PC-3 (cell line): ENCODE results near the gene ERFL.

ENCODE experiments used
- EZH2 ChIP-seq: fragments of 300-600 bp; sonication (generic); IDR thresholded peaks from one replicate; pipeline ENCODE4 v1.6.1; 2017; ENCODE audit warnings: antibody characterized with exemption, mild to moderate bottlenecking, low read length; ENCODE audit not compliant: unreplicated experiment
- EZH2phosphoT487 ChIP-seq: fragments of 300-600 bp; sonication (generic); IDR thresholded peaks from 2 replicates; pipeline ENCODE4 v1.6.1; 2018; ENCODE audit warnings: mild to moderate bottlenecking, antibody characterized with exemption, low read length, borderline replicate concordance
- TF ChIP-seq, protein P1 (sequence below): fragments of 300-600 bp; sonication (generic); conservative IDR thresholded peaks from 2 replicates; pipeline ENCODE4 v1.5.1; 2017; ENCODE audit warnings: antibody characterized with exemption, low read depth, mild to moderate bottlenecking, low read length

GRCh38 chr19:41947091-41947490 is 18.8 kb upstream of the ERFL start:
- TF ChIP-seq EZH2 = no peak
- TF ChIP-seq, protein P1, sequence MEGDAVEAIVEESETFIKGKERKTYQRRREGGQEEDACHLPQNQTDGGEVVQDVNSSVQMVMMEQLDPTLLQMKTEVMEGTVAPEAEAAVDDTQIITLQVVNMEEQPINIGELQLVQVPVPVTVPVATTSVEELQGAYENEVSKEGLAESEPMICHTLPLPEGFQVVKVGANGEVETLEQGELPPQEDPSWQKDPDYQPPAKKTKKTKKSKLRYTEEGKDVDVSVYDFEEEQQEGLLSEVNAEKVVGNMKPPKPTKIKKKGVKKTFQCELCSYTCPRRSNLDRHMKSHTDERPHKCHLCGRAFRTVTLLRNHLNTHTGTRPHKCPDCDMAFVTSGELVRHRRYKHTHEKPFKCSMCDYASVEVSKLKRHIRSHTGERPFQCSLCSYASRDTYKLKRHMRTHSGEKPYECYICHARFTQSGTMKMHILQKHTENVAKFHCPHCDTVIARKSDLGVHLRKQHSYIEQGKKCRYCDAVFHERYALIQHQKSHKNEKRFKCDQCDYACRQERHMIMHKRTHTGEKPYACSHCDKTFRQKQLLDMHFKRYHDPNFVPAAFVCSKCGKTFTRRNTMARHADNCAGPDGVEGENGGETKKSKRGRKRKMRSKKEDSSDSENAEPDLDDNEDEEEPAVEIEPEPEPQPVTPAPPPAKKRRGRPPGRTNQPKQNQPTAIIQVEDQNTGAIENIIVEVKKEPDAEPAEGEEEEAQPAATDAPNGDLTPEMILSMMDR = no peak
- no peak for TF ChIP-seq EZH2phosphoT487
